Spleen (tissue), 11 donors: ENCODE data around the gene GSG1L. TPM values are rescaled to one million over a fixed set of nuclear protein-coding genes. Genes with fewer than 3 reads are reported as not detected.

Experiments
- DNase-seq: peaks from one replicate; pipeline ENCODE4 v3.0.0-alpha.2; 2020
- H3K27ac ChIP-seq, 8 donors: fragments of 200-600 bp; sonication (generic) in 7 of 8; 1 replicate in 4 of 8; 2 replicates in 4 of 8; pipeline versions ENCODE4 v1.5.0 to v1.8.0; 2016 to 2021; ENCODE audit warnings: inconsistent platforms in 4 of 8, mild to moderate bottlenecking in 4 of 8, moderate library complexity in 1 of 8
- H3K27me3 ChIP-seq, 7 donors: fragments of 200-600 bp; sonication (generic) in 6 of 7; replicated peaks in 1 of 7; 1 replicate in 4 of 7; 2 replicates in 3 of 7; pipeline versions ENCODE4 v1.5.0 to v1.8.0; 2016 to 2021; ENCODE audit warnings: inconsistent platforms in 3 of 7, mild to moderate bottlenecking in 1 of 7
- H3K36me3 ChIP-seq, 6 donors: fragments of 200-600 bp; sonication (generic) in 5 of 6; 1 replicate in 4 of 6; 2 replicates in 2 of 6; pipeline versions ENCODE4 v1.5.0 to v1.8.0; 2016 to 2021; ENCODE audit warnings: inconsistent platforms in 2 of 6
- H3K4me1 ChIP-seq, 6 donors: fragments of 200-600 bp; sonication (generic) in 5 of 6; 1 replicate in 3 of 6; 2 replicates in 3 of 6; pipeline versions ENCODE4 v1.5.0 to v1.8.0; 2016 to 2021; ENCODE audit warnings: inconsistent platforms in 3 of 6
- H3K4me3 ChIP-seq, 8 donors: fragments of 200-600 bp; sonication (generic) in 7 of 8; 1 replicate in 4 of 8; 2 replicates in 4 of 8; pipeline versions ENCODE4 v1.5.0 to v1.8.0; 2016 to 2021; ENCODE audit warnings: inconsistent platforms in 4 of 8, mild to moderate bottlenecking in 4 of 8, moderate library complexity in 2 of 8
- H3K9me3 ChIP-seq, 8 donors: fragments of 200-600 bp; sonication (generic) in 7 of 8; 1 replicate in 4 of 8; 2 replicates in 4 of 8; pipeline versions ENCODE4 v1.5.0 to v1.8.0; 2016 to 2021; ENCODE audit warnings: inconsistent platforms in 4 of 8
- POLR2A ChIP-seq, 3 donors: fragments of 450-650 bp; IDR thresholded peaks; one replicate each; pipeline ENCODE4 v1.5.1; 2017; ENCODE audit warnings: antibody characterized with exemption in 3 of 3, mild to moderate bottlenecking in 1 of 3
- POLR2AphosphoS5 ChIP-seq, 3 donors: sonication (generic); formaldehyde crosslinking; IDR thresholded peaks; one replicate each; pipeline ENCODE4 v1.5.1; 2017; ENCODE audit warnings: antibody characterized with exemption in 3 of 3
- WGBS, 5 donors: extraction: QIAGEN DNeasy Blood & Tissue Kit in 3 of 5; methylation state at CpG; one replicate each; pipeline versions ENCODE4 v1.1.5 to v1.1.7; 2013 to 2018; 5-methylcytosine and 5-hydroxymethylcytosine counted together
- intact Hi-C: fragments of 100-400 bp; cut with DNase I; formaldehyde crosslinking; loops from one replicate; pipeline ENCODE4 v1.15.0; 2023; ENCODE audit warnings: low total_unique reads
- polyA plus RNA-seq, 3 donors: library from polyadenylated mRNA; stranded (reverse); fragments of 200-250 nt; gene quantifications; one replicate each; pipeline ENCODE4 v1.2.1, GENCODE V29; 2013
- total RNA-seq, 7 donors: library from RNA; depleted of rRNA in 3 of 7; stranded (reverse); fragments of >200 nt in 3 of 7; fragmentation: NEBNext Ultra II Directional in 4 of 7; extraction: Animal tissue kit (Norgen Biotek cat#: 25700) in 4 of 7; gene quantifications; one replicate each; pipeline versions ENCODE4 v1.1.0 to v1.2.1, GENCODE V29; 2016 to 2021
- TF ChIP-seq, protein P1 (sequence below), 11 experiments: fragments of 200-600 bp in 7 of 11; fragments of 450-650 bp in 4 of 11; sonication (generic) in 4 of 11; IDR thresholded peaks in 8 of 11; conservative IDR thresholded peaks in 3 of 11; 1 replicate in 7 of 11; 2 replicates in 4 of 11; pipeline versions ENCODE4 v1.4.0 to v1.8.0; 2016 to 2021; ENCODE audit warnings: antibody characterized with exemption in 11 of 11, inconsistent platforms in 4 of 11, mild to moderate bottlenecking in 1 of 11
- donor health status: healthy with polysubstance abuse.
- donor health status: DM: no; HTN: no; CAD: no; lungs with moderate emphysema.
- donor health status: DM: no; HTN: no; CAD: no.
- donor health status: Bipolar disorder and iron deficiency.
- donor health status: healthy.
- donor health status: DM: no; HTN: no; CAD: no.
- donor health status: DM: yes; HTN: yes; CAD: no.

Gene GSG1L
- total and polyA plus RNA-seq, 10 donors = 0.22 to 0.58 (median 0.43) TPM; not detected in 6

- no peak for TF ChIP-seq POLR2AphosphoS5 (IDR thresholded peaks at IDR 0.05)
- TF ChIP-seq, protein P1, sequence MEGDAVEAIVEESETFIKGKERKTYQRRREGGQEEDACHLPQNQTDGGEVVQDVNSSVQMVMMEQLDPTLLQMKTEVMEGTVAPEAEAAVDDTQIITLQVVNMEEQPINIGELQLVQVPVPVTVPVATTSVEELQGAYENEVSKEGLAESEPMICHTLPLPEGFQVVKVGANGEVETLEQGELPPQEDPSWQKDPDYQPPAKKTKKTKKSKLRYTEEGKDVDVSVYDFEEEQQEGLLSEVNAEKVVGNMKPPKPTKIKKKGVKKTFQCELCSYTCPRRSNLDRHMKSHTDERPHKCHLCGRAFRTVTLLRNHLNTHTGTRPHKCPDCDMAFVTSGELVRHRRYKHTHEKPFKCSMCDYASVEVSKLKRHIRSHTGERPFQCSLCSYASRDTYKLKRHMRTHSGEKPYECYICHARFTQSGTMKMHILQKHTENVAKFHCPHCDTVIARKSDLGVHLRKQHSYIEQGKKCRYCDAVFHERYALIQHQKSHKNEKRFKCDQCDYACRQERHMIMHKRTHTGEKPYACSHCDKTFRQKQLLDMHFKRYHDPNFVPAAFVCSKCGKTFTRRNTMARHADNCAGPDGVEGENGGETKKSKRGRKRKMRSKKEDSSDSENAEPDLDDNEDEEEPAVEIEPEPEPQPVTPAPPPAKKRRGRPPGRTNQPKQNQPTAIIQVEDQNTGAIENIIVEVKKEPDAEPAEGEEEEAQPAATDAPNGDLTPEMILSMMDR (IDR thresholded peaks at IDR 0.05 in 8 of 11, conservative IDR thresholded peaks at IDR 0.05 in 3 of 11) = no peak
- TF ChIP-seq POLR2A (IDR thresholded peaks at IDR 0.05) = no peak
- peaks cover 0 to 47% (median 16%) of the 10 kb centered on the region in 7 donors for H3K27me3 ChIP-seq
- no peaks in the 10 kb centered on the region for H3K9me3 ChIP-seq
- no peak for DNase-seq
- WGBS, 5 donors = 74 to 88% (median 83%) methylated on average over 13 to 14 of the region's 14 CpGs
- H3K36me3 ChIP-seq = no peaks in the 10 kb centered on the region
- no peak overlapping the region for H3K27ac ChIP-seq
- no peak overlapping the region for H3K4me3 ChIP-seq
- peaks cover 0 to 10% (median 5%) of the 10 kb centered on the region in 6 donors for H3K4me1 ChIP-seq
- intact Hi-C loops = no loop called here
These were observed 4.3 kb upstream of the GSG1L start for GRCh38 chr16:28067604-28068379.

GRCh38 chr16:28064706-28065249 is 1.3 kb upstream of the GSG1L start:
- Histone ChIP-seq H3K4me1 (peaks cover 0 to 19% (median 13%) of the 10 kb centered on the region in 6 donors), H3K27me3 (peaks cover 0 to 68% (median 31%) of the 10 kb centered on the region in 7 donors), H3K4me3 (no peak overlapping the region), H3K9me3 (no peaks in the 10 kb centered on the region), H3K36me3 (no peaks in the 10 kb centered on the region), H3K27ac (no peak overlapping the region)
- intact Hi-C loops = no loop called here
- no peak for DNase-seq
- 77 to 87% (median 78%) methylated on average over 15 of the region's 15 CpGs for WGBS, 5 donors
- TF ChIP-seq POLR2A (IDR thresholded peaks at IDR 0.05) (no peak), POLR2AphosphoS5 (IDR thresholded peaks at IDR 0.05) (no peak)
- TF ChIP-seq, protein P1 (IDR thresholded peaks at IDR 0.05 in 8 of 11, conservative IDR thresholded peaks at IDR 0.05 in 3 of 11) = no peak

DNA sequence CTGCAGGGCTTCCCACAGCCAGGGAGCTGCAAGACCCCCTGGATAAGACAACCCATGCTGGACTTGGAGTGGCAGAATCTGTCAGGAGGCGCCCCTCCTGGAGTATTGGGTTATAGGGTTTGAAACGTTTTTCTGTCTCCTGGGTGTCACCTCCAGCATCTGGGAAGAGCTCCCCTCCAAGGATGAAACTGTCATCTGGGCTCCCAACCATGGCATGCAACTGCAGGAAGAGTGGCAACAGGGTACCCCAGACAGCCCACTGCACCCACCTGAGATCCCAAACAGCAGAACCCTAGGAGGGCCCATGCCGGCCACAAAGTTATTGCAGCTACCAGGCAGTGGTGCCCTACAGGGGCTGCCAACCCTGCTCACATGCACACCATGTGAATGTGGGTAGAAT is 636 bp upstream of the GSG1L start:
- H3K27me3 ChIP-seq = peaks cover 0 to 74% (median 31%) of the 10 kb centered on the region in 7 donors
- TF ChIP-seq POLR2A (IDR thresholded peaks at IDR 0.05) (no peak), POLR2AphosphoS5 (IDR thresholded peaks at IDR 0.05) (no peak)
- TF ChIP-seq, protein P1 (IDR thresholded peaks at IDR 0.05 in 8 of 11, conservative IDR thresholded peaks at IDR 0.05 in 3 of 11) = no peak
- intact Hi-C loops = no loop called here
- no peaks in the 10 kb centered on the region for H3K9me3 ChIP-seq
- no peak for DNase-seq
- WGBS, 5 donors = 44 to 56% (median 51%) methylated on average over 2 to 3 of the region's 3 CpGs
- H3K27ac ChIP-seq = no peak overlapping the region
- no peaks in the 10 kb centered on the region for H3K36me3 ChIP-seq
- H3K4me3 ChIP-seq = no peak overlapping the region
- peaks cover 0 to 19% (median 13%) of the 10 kb centered on the region in 6 donors for H3K4me1 ChIP-seq

DNA sequence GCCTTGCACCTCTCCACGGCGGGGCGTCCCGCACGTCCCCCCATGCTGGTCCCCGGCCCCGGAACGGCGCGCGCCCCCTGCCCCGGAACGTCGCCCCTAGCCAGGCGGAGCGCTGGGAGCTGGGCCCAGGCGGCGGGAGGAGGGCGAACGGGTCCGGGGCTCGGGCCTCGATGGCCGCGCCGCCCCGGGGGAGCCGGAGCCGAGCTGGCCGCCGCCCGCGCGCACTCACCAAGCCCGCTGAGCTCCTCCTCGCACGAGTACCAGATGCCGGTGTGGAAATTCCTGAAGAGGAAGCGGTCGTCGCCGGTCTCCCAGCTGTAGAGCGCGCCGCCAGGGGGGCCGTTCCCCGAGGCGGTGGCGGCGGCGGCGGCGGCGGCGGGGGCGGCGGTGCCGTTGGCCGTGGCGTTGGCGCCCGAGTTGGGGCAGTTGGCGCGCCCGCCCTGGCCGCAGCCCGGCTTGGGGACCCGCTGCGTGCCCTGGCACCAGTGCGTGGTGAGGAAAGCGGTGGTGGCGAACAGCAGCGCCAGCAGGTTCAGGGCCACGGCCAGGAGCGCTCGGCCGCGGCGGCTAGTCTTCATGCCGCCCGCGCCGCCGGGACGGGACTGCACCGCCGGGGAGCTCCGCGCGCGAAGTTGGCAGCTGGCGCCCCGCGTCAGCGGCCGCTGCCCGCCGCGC is 530 bp downstream of the GSG1L start:
- no peak for TF ChIP-seq POLR2A (IDR thresholded peaks at IDR 0.05)
- TF ChIP-seq, protein P1 (IDR thresholded peaks at IDR 0.05 in 8 of 11, conservative IDR thresholded peaks at IDR 0.05 in 3 of 11) = no peak
- no peak for TF ChIP-seq POLR2AphosphoS5 (IDR thresholded peaks at IDR 0.05)
- H3K36me3 ChIP-seq = no peaks in the 10 kb centered on the region
- intact Hi-C loops = no loop called here
- peaks cover 0 to 19% (median 13%) of the 10 kb centered on the region in 6 donors for H3K4me1 ChIP-seq
- 0 to 2% (median 1%) methylated on average over 26 to 99 of the region's 99 CpGs for WGBS, 5 donors
- peaks cover 0 to 85% (median 31%) of the 10 kb centered on the region in 7 donors for H3K27me3 ChIP-seq
- no peaks in the 10 kb centered on the region for H3K9me3 ChIP-seq
- no peak overlapping the region for H3K27ac ChIP-seq
- H3K4me3 ChIP-seq = peak overlapping the region in 7 of 8 donors; percentile 3 to 61 (median 16)
- DNase-seq = peak; percentile 52
